Stomach (tissue), 4 donors: ENCODE data around the gene CTCF.

Experiments used
- CTCF ChIP-seq, 7 experiments: fragments of 450-650 bp in 4 of 7; fragments of 200-600 bp in 3 of 7; sonication (generic) in 3 of 7; IDR thresholded peaks; one replicate each; pipeline ENCODE4 v1.5.1; 2016 to 2019; ENCODE audit warnings: antibody characterized with exemption in 7 of 7, control low read depth in 2 of 7, mild to moderate bottlenecking in 1 of 7
- EP300 ChIP-seq: sonication (generic); formaldehyde crosslinking; IDR thresholded peaks from one replicate; pipeline ENCODE4 v1.6.1; 2017; ENCODE audit warnings: antibody characterized with exemption
- POLR2A ChIP-seq, 4 donors: fragments of 450-650 bp; IDR thresholded peaks; one replicate each; pipeline ENCODE4 v1.6.1; 2016; ENCODE audit warnings: antibody characterized with exemption in 4 of 4, control low read depth in 2 of 4, mild to moderate bottlenecking in 1 of 4, moderate library complexity in 1 of 4
- POLR2AphosphoS5 ChIP-seq, 3 donors: sonication (generic); formaldehyde crosslinking; IDR thresholded peaks; one replicate each; pipeline ENCODE4 v1.6.1; 2016; ENCODE audit warnings: antibody characterized with exemption in 3 of 3

- TF ChIP-seq CTCF (IDR thresholded peaks at IDR 0.05) = no peak
- TF ChIP-seq EP300 = no peak
- no peak for TF ChIP-seq POLR2A (IDR thresholded peaks at IDR 0.05)
- peak in 2 of 3 donors; percentile 4 to 53 for TF ChIP-seq POLR2AphosphoS5 (IDR thresholded peaks at IDR 0.05)
Measured at GRCh38 chr16:67528870-67529581, 33.3 kb upstream of the CTCF start.
